Embryonic facial prominence (tissue), 1 donor: ENCODE data around the gene MUC3A.
"Not testable (repeated sequence)": the region's sequence is repeated elsewhere in the genome, so short reads cannot be mapped to it uniquely, and the experiment has no call there.

Experiments used
- DNase-seq: peaks from one replicate; pipeline ENCODE4 v3.0.0-alpha.2; 2016; ENCODE audit errors: extremely low spot score

MUC3A gene

GRCh38 chr7:100971111-100972001 lies 22.0 kb downstream of the MUC3A start:
- DNase-seq, result no peak

DNA sequence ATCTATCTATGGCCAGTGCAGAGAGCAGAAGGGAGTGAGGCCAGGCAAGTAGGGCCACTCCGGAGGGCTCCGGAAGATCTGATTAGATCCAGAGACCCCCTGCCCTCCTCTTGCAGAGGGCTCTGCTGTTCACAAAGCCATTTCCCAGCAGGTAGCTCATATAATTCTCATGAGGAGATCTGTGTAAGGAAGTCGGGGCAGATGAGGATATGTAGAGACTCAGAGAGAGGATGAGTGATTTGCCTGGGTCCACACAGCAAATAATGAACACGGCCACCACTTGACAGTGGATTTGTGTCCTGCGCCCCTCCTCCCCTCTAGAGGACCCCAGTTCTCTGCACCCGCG lies 22.6 kb downstream of the MUC3A start:
- DNase-seq, result no peak

DNA sequence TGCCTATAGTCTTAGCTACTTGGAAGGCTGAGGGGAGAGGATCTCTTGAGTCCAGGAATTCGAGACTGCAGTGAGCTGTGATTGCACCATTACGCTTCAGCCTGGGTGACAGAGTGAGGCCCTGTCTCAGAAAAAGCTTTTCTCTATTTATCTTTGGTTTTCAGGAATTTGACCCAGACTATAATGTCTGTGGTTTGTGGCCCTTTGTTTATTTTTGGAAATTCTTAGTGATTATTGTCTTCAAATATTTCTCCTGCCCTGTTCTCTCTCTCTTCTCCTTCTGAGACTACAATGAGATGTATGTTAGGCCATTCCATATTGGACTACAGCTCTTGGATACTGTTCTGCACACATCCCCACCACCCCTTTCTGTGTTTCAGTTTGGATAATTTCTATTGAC lies 24.7 kb downstream of the MUC3A start:
- DNase-seq, result no peak

DNA sequence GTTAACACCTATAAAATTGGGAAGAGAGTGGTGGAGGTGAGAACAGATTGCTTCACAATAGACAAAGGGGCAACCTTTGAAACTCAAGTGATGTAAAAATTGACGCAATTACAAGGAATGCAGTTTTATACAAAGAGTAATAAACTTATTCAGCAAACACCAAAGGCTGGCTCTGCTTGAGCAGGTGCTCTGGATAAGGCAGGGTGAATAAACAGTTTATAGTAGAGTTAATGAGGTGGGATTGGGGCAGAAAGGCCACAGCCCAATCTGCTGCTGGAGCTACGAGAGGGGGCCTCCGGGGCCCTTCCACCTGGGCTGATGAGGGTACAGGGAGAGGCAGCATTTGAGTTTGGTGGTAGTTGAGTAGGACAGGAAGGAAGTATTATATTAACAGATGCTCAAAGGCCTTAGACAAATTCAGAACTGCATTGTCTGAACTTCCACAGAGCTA lies 26.1 kb downstream of the MUC3A start:
- no peak for DNase-seq

DNA sequence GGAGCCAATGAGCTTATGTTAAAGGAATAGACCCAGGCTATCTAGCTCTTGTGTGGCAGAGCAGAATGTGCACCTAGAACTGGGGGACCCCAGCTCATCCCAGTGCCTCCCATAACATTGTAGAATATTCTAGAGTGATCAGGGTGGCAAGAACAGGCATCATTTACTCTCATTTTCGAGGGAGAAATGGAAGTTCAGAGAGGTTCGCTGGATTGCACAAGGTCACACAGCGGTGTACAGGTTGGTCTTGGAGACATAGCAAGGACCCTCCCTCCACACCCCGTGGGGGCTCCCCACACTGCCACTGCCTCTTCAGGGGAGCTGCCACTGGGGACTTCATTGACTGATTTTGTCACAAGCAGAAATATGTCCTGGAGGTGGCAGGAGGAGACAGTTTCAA lies 29.0 kb downstream of the MUC3A start:
- DNase-seq, result no peak

DNA sequence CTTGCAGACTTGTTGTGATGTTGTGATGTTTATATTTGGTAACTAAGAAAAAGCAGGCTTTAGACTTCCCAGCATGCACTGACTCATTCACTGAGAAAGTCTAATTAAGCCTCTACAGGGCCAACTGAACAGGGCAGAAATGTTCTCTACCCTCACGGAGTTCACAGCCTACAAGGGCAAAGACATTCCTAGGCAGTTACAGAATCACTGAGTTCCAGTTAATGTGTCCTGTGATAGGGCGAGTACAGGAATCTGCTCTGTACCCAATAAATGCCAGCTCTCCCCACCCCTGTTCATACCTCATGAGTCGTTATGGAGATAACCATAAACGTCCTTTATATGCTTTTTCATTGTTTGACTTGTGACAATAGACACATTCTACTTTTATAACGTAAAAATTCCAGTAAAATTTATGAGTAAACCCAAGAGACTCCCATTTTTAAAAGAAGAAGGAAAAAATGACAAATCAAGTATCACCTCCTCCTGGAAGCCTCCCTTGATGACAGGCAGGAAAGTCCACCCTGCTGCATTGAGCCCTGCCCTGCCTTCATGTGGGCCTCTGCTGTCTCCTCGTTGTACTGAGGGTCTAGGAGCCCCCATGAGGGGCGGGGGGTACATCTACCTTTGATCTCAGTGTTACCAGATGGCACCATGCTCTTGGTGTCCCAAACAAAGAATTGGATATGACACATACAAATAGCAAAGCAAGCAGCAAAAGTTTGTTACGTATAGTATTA lies 34.3 kb downstream of the MUC3A start:
- DNase-seq, result no peak

DNA sequence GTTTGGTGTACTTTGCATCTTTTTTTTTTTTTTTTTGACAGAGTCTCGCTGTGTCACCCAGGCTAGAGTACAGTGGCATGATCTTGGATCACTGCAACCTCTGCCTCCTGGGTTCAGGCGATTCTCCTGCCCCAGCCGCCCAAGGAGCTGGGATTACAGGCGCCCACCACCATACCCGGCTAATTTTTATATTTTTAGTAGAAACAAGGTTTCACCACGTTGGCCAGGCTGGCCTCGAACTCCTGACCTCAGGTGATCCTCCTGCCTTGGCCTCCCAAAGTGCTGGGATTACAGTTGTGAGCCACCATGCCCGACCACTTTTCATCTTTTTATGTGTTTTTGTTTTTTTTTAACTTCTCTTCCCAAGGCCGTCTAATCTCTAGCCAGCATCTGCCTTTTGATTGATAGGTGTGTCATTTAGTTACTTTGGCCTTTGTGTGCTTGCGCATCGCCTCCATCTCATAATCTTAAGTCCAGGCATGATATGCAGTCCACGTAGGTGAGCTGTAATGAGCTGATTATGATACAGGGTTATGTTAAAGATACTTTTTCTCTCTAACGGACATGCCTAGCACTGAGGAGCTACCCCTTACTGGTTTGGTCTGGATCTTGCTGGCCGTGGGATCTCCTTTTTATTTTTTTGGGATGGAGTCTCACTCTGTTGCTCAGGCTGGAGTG lies 35.0 kb downstream of the MUC3A start:
- DNase-seq, result not testable (repeated sequence)

DNA sequence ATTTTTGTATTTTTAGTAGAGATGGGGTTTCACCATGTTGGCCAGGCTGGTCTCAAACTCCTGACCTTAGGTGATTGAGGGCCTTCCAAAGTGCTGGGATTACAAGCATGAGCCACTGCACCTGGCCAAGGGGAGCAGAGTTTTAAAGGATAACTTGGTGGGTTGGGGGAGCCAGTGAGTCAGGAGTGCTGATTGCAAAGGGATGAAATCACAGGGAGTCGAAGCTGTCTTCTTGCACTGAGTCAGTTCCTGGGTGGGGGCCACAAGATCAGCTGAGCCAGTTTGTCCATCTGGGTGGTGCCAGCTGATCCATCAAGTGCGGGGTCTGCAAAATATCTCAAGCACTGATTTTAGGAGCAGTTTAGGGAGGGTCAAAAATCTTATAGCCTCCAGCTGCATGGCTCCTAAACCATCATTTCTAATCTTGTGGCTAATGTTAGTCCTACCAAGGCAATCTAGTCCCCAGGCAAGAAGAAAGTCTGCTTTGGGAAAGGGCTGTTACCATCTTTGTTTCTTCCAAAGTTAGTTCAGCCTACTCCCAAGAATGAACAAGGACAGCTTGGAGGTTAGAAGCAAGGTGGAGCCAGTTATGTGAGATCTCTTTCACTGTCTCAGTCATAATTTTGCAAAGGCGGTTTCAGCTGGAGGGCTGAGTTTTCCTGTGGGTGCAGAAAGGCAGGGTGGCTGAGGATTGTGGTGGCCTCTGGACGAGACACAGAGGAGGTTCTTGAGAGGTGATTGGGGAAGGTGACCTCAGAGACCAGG lies 35.9 kb downstream of the MUC3A start:
- not testable (repeated sequence) for DNase-seq

DNA sequence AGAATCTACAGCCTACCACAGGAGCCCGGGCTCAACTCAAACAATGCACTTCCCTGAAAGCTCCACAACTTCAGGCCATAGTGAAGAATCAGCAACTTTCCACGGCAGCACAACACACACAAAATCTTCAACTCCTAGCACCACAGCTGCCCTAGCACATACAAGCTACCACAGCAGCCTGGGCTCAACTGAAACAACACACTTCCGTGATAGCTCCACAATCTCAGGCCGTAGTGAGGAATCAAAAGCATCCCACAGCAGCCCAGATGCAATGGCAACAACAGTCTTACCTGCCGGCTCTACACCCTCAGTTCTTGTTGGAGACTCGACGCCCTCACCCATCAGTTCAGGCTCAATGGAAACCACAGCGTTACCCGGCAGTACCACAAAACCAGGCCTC lies 42.3 kb downstream of the MUC3A start:
- DNase-seq, result no peak

GRCh38 chr7:100992280-100992679 lies 42.9 kb downstream of the MUC3A start:
- not testable (repeated sequence) for DNase-seq

- not testable (repeated sequence) for DNase-seq
These were observed 45.3 kb downstream of the MUC3A start for GRCh38 chr7:100994671-100995070.

DNA sequence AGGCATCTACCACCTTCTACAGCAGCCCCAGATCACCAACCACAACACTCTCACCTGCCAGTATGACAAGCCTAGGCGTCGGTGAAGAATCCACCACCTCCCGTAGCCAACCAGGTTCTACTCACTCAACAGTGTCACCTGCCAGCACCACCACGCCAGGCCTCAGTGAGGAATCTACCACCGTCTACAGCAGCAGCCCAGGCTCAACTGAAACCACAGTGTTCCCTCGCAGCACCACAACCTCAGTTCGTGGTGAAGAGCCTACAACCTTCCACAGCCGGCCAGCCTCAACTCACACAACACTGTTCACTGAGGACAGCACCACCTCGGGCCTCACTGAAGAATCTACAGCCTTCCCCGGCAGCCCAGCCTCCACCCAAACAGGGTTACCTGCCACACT lies 49.2 kb downstream of the MUC3A start:
- not testable (repeated sequence) for DNase-seq

GRCh38 chr7:100999334-100999733 lies 50.0 kb downstream of the MUC3A start:
- not testable (repeated sequence) for DNase-seq

- DNase-seq, result not testable (repeated sequence)
These were observed 50.7 kb downstream of the MUC3A start for GRCh38 chr7:101000025-101000424.

DNA sequence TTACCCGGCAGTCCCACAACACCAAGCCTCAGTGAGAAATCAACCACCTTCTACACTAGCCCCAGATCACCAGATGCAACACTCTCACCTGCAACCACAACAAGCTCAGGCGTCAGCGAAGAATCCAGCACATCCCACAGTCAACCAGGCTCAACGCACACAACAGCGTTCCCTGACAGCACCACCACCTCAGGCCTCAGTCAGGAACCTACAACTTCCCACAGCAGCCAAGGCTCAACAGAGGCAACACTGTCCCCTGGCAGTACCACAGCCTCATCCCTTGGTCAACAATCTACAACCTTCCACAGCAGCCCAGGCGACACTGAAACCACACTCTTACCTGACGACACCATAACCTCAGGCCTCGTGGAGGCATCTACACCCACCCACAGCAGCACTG lies 53.0 kb downstream of the MUC3A start:
- not testable (repeated sequence) for DNase-seq

- not testable (repeated sequence) for DNase-seq
These were observed 58.0 kb downstream of the MUC3A start for GRCh38 chr7:101007361-101007760.

GRCh38 chr7:101009629-101010028 lies 60.3 kb downstream of the MUC3A start:
- no peak for DNase-seq

DNA sequence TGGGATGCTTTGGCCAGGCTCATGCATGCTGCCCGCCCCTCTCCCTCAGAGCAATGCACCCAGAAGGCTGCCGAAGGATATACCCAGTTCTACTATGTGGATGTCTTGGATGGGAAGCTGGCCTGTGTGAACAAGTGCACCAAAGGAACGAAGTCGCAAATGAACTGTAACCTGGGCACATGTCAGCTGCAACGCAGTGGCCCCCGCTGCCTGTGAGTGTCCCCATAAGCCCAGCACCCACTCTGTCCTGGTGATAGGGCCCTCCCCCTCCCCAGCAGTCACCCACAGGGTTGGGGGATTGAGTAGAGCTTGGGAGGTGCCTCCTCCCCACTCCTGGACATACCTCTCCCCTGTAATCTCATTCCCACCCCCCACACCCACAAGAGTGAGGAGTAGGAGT lies 63.6 kb downstream of the MUC3A start:
- DNase-seq, result no peak

GRCh38 chr7:101015626-101016025 lies 66.3 kb downstream of the MUC3A start:
- no peak for DNase-seq

DNA sequence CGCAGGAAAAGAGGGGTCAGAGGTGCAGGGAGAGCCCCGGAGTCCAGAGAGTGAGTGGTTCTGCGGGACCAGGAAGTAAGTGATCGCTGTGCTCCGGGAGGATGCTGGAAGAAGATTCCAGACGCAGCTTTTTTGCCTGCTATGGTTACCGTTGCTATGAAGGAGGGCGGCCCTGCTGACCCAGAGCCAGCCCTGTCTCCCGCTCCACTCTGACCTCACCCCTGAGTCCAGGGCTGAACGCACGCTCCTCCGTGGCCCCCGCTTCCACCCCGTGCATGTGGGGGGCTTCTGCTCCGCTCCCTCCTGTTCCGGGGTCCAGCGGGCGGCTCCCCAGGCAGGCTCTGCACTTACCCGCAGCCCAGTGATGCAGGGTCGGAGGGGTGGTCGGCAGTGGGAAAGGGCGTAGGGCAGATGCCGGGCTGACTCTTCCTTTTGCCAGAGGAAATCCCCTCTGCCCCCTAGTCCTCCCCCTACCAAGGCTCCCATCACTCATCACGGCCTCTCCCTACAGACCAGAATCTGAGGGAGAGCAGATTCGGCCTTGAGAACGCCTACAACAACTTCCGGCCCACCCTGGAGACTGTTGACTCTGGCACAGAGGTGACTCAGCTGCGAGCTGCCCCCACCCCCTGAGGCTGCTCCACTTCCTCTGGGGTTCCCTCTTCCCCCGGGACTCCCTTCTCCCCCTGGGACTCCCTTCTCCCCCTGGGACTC lies 67.9 kb downstream of the MUC3A start:
- DNase-seq, result peak; percentile 34
